ENCODE data around the gene TMPRSS5. TPM values are rescaled to one million over a fixed set of nuclear protein-coding genes. Genes with fewer than 3 reads are reported as not detected.
"Not testable (repeated sequence)": the region's sequence is repeated elsewhere in the genome, so short reads cannot be mapped to it uniquely, and the experiment has no call there.

The TMPRSS5 gene
- polyA plus RNA-seq (ENCODE audit: insufficient read length in 3 of 3), result 1 to 10 TPM in 2 of 3 donors, under 1 TPM in 1; 0.92 to 2.5 (median 1.2) TPM
- long read RNA-seq, donor 1, result 0 reads
- long read RNA-seq, donor 2, result 0 reads
- long read RNA-seq, donor 3, result 0 reads
- long read RNA-seq, donor 4, result 0 reads
- long read RNA-seq, donor 5, result 0 reads
- long read RNA-seq, donor 6, result 0 reads
- long read RNA-seq, donor 7, result 0 reads
- long read RNA-seq, donor 8, result 0 reads
- long read RNA-seq, donor 9, result 0 reads
- long read RNA-seq, donor 10, result 0 reads
- long read RNA-seq, donor 11, result 0 reads
- long read RNA-seq, donor 12, result 0 reads
- long read RNA-seq, donor 13, result 0 reads
- long read RNA-seq, donor 14, result 0 reads
- long read RNA-seq, donor 15, result 0 reads
- long read RNA-seq, donor 16, result 0 reads

GRCh38 chr11:113705871-113706655 lies at the start of gene TMPRSS5:
Gene TMPRSS5, minus strand, starts transcription at chr11:113706308. Its CDS starts 84 bp downstream, at chr11:113706224.
- no peak for DNase-seq (ENCODE audit: extremely low read depth in 1 of 11, low read depth in 9 of 11, low spot score in 4 of 11)

GRCh38 chr11:113752932-113753331 lies 46.8 kb upstream of the TMPRSS5 start:
- DNase-seq (ENCODE audit: extremely low read depth in 1 of 11, low read depth in 9 of 11, low spot score in 4 of 11), result no peak

- no peak for DNase-seq (ENCODE audit: extremely low read depth in 1 of 11, low read depth in 9 of 11, low spot score in 4 of 11)
Measured at GRCh38 chr11:113736323-113736722, 30.2 kb upstream of the TMPRSS5 start.

GRCh38 chr11:113732092-113732491 lies 26.0 kb upstream of the TMPRSS5 start:
- peak in 1 of 11 donors; percentile 14 for DNase-seq (ENCODE audit: extremely low read depth in 1 of 11, low read depth in 9 of 11, low spot score in 4 of 11)

GRCh38 chr11:113730887-113731726 lies 25.0 kb upstream of the TMPRSS5 start:
- peak in 9 of 11 donors; percentile 23 to 55 (median 43) for DNase-seq (ENCODE audit: extremely low read depth in 1 of 11, low read depth in 9 of 11, low spot score in 4 of 11)

GRCh38 chr11:113729456-113729855 lies 23.3 kb upstream of the TMPRSS5 start:
- no peak for DNase-seq (ENCODE audit: extremely low read depth in 1 of 11, low read depth in 9 of 11, low spot score in 4 of 11)

DNA sequence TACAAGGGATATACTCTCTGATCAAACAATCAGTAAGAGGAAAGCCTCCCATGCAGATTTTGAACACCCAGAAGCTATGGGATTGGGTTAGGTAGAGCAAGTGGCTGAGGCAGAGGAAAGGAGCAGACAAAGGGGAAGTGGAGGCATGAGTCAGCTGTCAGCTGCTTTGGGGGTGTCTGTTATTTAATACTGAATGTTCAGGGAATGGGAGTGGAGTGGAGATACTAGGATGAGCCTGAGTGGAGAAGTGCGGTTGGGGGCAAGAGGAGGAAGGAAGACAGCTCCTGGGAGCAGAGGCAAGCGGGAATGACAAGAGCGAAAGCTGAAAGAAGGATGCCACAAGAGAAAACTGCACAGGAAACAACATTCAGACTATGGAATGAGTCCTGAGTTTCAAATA lies 22.7 kb upstream of the TMPRSS5 start:
- no peak for DNase-seq (ENCODE audit: extremely low read depth in 1 of 11, low read depth in 9 of 11, low spot score in 4 of 11)

DNA sequence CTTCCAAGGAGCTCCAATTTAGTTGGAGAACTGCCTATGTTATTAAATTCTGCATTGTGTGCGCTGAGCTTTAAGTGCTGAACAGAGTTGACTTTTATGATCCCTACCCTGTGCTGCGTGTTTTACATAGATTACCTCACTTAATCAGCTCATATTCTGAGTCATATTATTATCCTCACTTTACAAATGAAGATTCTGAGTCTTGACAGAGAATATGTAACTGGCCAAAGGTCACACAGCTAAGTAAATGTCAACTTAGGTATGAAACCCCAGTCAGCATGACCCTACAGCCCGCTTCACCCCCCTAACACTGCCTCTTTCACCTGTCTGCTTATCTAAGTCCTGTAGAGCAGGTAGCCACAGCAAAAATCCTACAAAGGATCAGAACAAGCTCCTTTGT lies 19.8 kb upstream of the TMPRSS5 start:
- DNase-seq (ENCODE audit: extremely low read depth in 1 of 11, low read depth in 9 of 11, low spot score in 4 of 11), result no peak

- DNase-seq (ENCODE audit: extremely low read depth in 1 of 11, low read depth in 9 of 11, low spot score in 4 of 11), result no peak
Measured at GRCh38 chr11:113725407-113725806, 19.3 kb upstream of the TMPRSS5 start.

DNA sequence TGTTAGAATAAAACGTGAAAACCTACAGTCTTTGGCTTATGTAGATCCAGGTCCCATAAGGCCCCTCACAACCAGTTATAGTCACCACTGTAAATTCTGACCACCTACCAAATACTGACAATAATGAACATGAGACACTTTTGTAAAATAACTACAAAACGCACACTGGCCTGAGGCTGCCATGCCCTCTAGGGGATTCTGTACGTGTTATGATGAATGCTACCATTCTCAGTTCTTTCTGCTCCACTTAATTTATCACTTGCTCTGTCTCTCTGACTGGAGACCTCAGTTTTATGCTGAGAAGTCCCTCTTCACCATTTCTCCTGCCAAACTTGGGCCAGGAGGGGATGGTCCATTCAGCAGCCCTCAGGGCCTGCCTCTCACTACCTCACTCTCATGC lies 18.7 kb upstream of the TMPRSS5 start:
- no peak for DNase-seq (ENCODE audit: extremely low read depth in 1 of 11, low read depth in 9 of 11, low spot score in 4 of 11)

GRCh38 chr11:113723787-113724186 lies 17.7 kb upstream of the TMPRSS5 start:
- DNase-seq (ENCODE audit: extremely low read depth in 1 of 11, low read depth in 9 of 11, low spot score in 4 of 11), result no peak

- no peak for DNase-seq (ENCODE audit: extremely low read depth in 1 of 11, low read depth in 9 of 11, low spot score in 4 of 11)
Measured at GRCh38 chr11:113722934-113723333, 16.8 kb upstream of the TMPRSS5 start.

- DNase-seq (ENCODE audit: extremely low read depth in 1 of 11, low read depth in 9 of 11, low spot score in 4 of 11), result no peak
Measured at GRCh38 chr11:113722221-113722620, 16.1 kb upstream of the TMPRSS5 start.

- DNase-seq (ENCODE audit: extremely low read depth in 1 of 11, low read depth in 9 of 11, low spot score in 4 of 11), result no peak
Measured at GRCh38 chr11:113721462-113722066, 15.5 kb upstream of the TMPRSS5 start.

DNA sequence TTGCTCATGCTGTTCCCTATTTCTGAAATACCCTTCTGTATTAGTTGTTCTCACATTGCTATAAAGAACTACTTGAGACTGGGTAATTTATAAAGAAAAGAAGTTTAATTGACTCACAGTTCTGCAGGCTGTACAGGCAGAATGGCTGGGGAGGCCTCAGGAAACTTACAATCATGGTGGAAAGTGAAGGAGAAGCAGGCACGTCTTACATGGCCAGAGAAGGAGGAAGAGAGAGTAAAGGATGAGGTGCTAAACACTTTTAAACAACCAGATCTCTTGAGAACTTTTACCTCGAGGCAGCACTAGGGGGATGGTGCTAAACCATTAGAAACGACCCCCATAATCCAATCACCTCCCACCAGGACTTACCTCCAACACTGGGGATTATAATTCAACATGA lies 14.4 kb upstream of the TMPRSS5 start:
- DNase-seq (ENCODE audit: extremely low read depth in 1 of 11, low read depth in 9 of 11, low spot score in 4 of 11), result not testable (repeated sequence)

GRCh38 chr11:113715882-113716625 lies 9.9 kb upstream of the TMPRSS5 start:
- no peak for DNase-seq (ENCODE audit: extremely low read depth in 1 of 11, low read depth in 9 of 11, low spot score in 4 of 11)

- DNase-seq (ENCODE audit: extremely low read depth in 1 of 11, low read depth in 9 of 11, low spot score in 4 of 11), result no peak
Measured at GRCh38 chr11:113715273-113715672, 9.2 kb upstream of the TMPRSS5 start.

DNA sequence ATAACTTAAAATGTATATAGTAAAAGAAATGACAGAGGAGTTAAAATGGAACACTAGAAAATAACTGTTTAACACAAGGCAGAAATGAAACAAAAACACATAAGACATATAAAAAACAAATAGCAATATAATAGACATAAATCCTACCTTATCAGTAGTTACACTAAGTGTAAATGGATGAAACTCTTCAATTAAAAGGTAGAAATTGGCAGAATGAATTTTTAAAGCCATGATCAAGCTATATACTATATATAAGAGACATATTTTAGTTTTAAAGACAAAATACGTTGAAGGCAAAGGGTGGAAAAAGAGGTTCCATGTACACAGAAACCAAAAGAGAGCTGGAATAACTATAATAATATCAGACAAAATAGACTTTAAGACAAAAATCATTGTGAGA lies 4.9 kb upstream of the TMPRSS5 start:
- DNase-seq (ENCODE audit: extremely low read depth in 1 of 11, low read depth in 9 of 11, low spot score in 4 of 11), result no peak
